HT1080 (cell line): ENCODE results near the gene KIF1B. TPM values are rescaled to one million over a fixed set of nuclear protein-coding genes. Genes with fewer than 3 reads are reported as not detected.
"Not testable (repeated sequence)": the region's sequence is repeated elsewhere in the genome, so short reads cannot be mapped to it uniquely, and the experiment has no call there.

Experiments
- DNase-seq: peaks from one replicate; pipeline ENCODE4 v3.0.0-alpha.2; 2015; ENCODE audit warnings: low read depth
- small RNA-seq: library from RNA; depleted of rRNA; stranded (forward); fragments of <200 nt; gene quantifications from one replicate; pipeline ENCODE3, GENCODE V24; 2014
- total RNA-seq: library from RNA; depleted of rRNA; stranded (reverse); fragments of >200 nt; shearing (Covaris generic); gene quantifications from 2 replicates; pipeline ENCODE4 v1.2.3, GENCODE V29; 2014; rRNA removed

Gene KIF1B
- total RNA-seq, 1 experiment from 2014 or later: 16.2 TPM

DNA sequence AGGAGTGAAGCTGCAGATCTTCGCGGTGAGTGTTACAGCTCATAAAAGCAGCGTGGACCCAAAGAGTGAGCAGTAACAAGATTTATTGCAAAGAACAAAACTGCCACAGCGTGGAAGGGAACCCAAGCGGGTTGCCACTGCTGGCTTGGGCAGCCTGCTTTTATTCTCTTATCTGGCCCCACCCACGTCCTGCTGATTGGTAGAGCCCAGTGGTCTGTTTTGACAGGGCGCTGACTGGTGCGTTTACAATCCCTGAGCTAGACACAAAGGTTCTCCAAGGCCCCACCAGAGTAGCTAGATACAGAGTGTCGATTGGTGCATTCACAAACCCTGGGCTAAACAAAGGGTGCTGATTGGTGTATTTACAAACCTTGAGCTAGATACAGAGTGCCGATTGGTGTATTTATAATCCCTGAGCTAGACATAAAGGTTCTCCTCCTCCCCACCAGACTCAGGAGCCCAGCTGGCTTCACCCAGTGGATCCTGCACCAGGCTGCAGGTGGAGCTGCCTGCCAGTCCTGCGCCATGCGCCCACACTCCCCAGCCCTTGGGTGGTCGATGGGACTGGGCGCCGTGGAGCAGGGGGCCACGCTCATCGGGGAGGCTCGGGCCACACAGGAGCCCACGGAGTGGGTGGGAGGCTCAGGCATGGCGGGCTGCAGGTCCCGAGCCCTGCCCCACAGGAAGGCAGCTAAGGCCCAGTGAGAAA, 215.6 kb downstream of the KIF1B start:
- not testable (repeated sequence) for DNase-seq

GRCh38 chr1:10426535-10426848, 216.1 kb downstream of the KIF1B start:
- DNase-seq: not testable (repeated sequence)

DNA sequence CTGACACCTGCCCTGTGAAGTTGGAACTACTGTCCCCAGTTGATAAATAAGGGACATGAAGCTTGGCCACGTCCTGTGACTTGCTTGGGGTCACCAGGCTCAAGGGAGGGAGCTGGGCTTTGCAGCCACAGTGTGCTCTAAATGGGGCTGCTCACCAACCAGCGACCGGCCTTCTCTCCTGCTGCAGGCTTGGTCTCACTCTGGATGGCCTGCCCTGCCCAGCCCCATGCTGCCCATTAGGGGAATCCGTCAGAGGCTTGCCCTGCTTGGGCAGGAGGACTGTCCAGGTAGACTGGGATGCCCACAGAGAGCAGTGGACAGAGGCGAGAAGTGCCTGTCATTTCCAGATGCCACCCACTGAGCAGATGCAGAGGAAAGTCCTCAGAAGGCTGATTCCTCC, 218.6 kb downstream of the KIF1B start:
- DNase-seq: no peak

GRCh38 chr1:10429868-10430215, 219.5 kb downstream of the KIF1B start:
- no peak for DNase-seq

DNA sequence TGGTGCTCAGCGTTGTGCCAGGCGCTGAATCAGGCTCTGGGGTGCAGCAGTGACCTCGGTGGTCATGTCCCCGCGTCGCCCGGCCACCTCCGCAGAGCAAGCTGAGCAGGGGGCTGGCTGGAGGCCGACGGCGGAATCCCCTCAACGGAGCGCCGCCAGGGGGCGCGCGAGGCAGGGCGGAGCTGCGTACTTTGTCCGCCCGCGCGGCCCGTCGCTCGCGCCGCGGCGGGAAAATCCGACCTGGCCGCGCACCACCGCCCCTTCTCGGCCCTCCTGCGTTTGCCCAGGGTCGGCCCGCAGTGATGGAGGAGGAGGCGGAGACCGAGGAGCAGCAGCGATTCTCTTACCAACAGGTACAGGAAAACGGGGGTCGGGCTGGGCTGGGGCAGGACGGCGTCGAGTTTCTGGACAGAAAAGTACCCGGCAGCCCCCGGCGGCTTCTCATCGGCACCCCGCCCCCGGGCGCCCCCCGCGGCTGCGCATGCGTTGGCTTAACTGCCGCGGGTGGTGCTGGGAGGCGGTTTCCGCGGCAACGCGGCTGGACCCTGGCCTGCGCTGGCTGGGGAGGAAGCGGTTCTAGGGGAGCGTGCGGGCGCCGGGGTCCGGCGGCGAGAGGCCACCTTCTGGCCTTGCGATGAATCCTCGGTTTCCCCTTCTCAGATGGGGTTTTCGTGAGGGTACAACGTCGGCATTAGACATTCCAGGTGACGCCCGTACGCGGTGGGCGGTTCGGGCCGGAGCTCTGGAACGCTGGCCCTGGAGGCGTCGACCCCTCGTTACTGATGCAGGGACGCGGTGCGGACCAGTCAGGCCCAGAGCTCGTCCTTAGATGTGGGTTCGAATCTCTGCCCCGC, 220.1 kb downstream of the KIF1B start, which contains the start of gene CENPS:
TSS of gene CENPS (plus strand) at position 218 of the 854 bp plus-strand sequence. CDS start at position 303, 85 bp downstream.
- peak; percentile 87 for DNase-seq

Small RNA genes lying within 50 kb of the gene (small RNA-seq; reads per million reads assigned to genes)
- gene MIR1273D (not detected), gene RNU6-37P (not detected), gene RNU6-828P (not detected)

Other genes with a start within 250 kb of the KIF1B start
- gene RBP7, start 213.3 kb upstream of the KIF1B start, total RNA-seq: not detected in 2 replicates
- gene UBE4B, start 177.6 kb upstream of the KIF1B start, total RNA-seq: 19.3 and 20.8 TPM in 2 replicates
- gene PGD, start 188.5 kb downstream of the KIF1B start, total RNA-seq: 115 and 129 TPM in 2 replicates
- 40.8 and 45.9 TPM in 2 replicates for gene CENPS, start 219.9 kb downstream of the KIF1B start, total RNA-seq
- gene CORT, start 239.5 kb downstream of the KIF1B start, total RNA-seq: 0.13 TPM in 1 of 2 replicates, not detected in the other